Left lobe of liver (tissue), 2 donors: ENCODE results near the gene NKAIN4. TPM values are rescaled to one million over a fixed set of nuclear protein-coding genes. Genes with fewer than 3 reads are reported as not detected.

Experiments
- ATAC-seq: fragments of 200-7000 bp; cut with Tn5 transposase; one replicate; pipeline ENCODE4 v1.9.1; 2020; ENCODE audit warnings: mild to moderate bottlenecking, moderate library complexity
- DNase-seq: peaks from one replicate; pipeline ENCODE4 v3.0.0-alpha.2; 2020; ENCODE audit warnings: low spot score
- total RNA-seq: library from RNA; stranded (reverse); gene quantifications from one replicate; pipeline ENCODE4 v1.2.1, GENCODE V29; 2021
- donor health status: DM: no; HTN: no; CAD: no; lungs with moderate emphysema.
- donor health status: DM: no; HTN: yes; CAD: no.

The NKAIN4 gene
- total RNA-seq, 1 donor from 2014 or later = not detected

- no peak for ATAC-seq
- no peak for DNase-seq
Measured at GRCh38 chr20:63274381-63275228, 20.3 kb upstream of the NKAIN4 start.

GRCh38 chr20:63273635-63274380 is 19.5 kb upstream of the NKAIN4 start:
- DNase-seq (no peak), ATAC-seq (no peak)

GRCh38 chr20:63273059-63273579 is 18.9 kb upstream of the NKAIN4 start:
- no peak for DNase-seq
- no peak for ATAC-seq

DNA sequence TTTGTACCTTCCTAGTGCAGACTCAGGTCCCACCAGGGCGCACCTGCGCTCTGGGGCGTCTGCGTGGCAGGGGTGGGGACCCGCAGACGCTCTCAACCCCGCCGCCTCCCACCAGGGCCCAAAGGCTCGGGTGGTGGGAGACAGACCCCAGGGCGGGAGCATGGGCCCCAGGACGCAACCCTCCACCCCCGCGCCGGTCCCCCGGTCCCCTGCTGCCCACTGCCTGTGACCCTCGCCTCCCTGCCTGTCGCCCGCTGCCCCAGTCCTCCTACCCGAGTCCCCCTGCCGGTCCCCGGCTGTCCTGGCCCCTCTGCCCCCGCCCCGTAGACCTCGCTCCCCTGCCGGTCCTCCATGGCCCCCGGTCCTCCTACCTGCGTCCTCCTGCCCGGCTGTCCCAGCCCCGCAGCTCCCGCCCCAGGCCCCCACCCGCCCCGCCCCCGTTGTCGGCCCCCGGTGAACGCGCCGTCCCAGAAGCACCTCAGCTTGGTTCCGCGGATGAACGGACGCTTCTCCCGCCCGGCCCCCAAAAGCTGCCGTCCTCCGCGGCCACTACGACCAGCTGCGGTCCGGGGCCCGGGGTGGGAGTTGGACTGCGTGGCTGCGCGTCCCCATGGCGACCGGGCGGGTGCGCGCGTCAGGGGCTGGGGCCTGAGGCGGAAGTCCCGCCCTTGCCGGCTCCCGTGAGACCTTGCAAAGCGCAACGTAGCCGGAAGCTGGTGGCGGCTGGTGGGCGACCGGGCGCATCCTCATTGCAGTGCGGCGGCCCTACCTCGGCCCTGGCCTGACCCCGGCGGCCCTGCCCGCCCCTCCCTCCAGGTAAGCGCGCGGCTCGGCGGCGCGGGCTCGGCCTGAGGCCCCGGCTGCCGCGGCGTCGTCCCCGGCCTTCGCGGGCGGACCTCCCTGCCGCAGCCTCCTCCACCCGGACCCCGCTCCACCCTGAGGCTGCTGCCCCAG is 18.1 kb upstream of the NKAIN4 start, which contains the start of gene ARFGAP1:
Gene ARFGAP1, plus strand, starts transcription at position 709 of the 954 bp plus-strand sequence. CDS start 2,768 bp downstream, outside the sequence.
- peak; percentile 87 for DNase-seq
- peak; percentile 97 for ATAC-seq

DNA sequence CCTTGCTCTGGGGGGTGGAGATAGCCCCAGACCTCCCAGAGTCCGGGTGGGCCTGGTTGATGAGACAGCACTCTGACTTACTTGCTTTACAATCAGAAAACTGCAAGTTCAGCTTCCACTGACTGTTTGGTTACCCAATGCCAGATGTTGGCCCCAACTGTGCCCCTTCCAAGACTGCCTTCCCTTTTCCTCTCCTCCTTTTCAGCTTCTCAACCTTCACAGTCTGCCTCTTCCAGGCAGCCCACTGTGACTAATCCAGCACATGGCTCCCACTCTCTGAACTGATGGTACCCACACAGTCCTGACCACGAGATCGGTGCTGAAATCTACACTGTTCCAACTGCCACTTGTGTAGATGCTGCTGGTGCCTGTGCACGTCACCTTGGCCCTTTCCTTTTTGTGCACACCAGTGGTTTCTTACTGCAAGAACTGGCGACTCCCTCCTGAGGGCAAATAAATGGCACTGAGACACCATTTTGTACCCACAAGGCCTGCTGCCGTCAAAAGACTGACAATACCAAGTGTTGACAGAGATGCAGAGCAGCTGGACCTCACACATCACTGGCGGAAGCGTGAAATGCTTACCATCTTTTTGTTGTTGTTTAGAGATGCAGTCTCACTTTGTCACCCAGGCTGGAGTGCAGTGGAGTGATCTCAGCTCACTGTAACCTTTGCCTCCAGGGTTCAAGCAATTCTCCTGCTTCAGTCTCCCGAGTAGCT is 16.5 kb upstream of the NKAIN4 start:
- ATAC-seq = no peak
- no peak for DNase-seq

GRCh38 chr20:63269724-63270123 is 15.5 kb upstream of the NKAIN4 start:
- ATAC-seq (no peak), DNase-seq (no peak)

DNA sequence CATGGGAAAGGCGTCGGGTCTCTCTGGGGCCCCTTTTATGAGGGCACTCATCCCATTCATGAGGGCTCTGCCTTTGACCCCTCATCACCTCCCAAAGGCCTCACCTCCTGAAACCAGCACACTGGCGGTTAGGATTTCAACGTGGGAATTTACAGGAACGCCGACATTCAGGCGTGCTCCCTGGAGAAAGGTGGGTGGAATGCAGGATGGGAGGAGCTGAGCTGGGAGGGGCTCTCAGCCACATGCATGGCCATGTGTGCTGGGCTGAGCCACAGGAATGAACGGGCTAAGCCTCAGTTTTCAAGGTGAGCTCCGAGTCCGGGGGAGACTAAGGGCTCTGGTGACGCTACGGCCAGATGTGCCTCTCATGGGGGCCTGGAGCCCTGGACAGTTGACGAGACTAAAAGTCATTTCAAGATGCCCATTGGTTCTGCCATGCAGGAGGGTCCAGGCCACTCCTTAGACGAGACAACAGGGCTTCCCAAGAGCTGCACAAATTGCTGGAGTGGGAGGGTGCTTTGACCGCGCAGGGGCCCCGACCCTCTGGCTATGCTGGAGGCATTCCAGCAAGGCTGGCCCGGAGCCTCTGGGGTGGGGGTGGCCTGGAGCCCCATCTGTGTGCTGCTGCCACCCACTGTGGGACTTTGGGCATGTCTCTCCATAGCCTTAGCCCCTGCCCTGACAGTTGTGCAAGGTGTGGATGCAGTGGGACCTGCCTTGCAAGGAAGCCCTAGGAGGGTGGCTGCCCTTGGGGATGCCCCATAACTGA is 14.6 kb upstream of the NKAIN4 start:
- no peak for ATAC-seq

DNA sequence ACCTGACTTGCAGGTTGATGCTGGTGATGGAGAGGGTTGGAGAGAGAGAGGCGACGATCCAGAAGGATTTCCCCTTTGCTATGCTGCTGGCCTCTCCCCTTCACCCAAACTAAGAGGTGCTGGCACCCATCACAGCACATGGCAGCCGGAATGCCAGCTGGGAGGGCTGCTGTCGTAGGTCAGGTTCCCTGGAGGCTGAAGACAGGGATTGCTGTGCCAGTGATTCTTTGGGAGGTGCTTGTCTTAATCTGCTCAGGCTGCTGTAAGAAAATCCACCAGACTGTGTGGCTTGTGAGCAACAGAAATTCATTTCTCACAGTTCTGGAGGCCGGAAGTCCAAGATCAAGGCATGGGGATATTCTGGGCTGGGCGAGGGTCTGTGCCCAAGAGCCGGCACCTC is 14.0 kb upstream of the NKAIN4 start:
- no peak for ATAC-seq
- no peak for DNase-seq

More for the DNA sequence above, 14.6 kb upstream of the NKAIN4 start:
- DNase-seq = no peak

DNA sequence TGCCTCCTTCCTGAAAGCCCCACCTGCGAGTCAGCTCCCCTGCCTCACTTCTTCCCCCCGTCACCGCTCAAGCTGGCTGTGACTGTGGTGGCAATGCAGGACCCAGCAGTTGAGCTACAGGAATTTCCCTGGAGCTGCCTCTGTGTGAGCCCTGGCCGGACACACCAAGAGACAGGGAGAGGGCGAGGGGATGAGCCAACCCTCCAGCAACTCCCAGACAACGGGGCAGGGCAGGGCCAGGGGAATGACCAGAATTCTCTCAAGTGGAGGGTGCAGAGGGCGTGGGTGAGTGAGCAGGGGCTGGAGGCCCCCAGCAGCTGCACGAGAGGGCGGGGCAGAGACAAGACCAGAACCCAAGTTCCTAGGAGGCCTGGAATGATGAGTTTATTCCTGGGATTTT is 13.4 kb upstream of the NKAIN4 start:
- DNase-seq (no peak), ATAC-seq (no peak)

GRCh38 chr20:63265891-63266515 is 11.7 kb upstream of the NKAIN4 start:
- DNase-seq (no peak), ATAC-seq (no peak)

GRCh38 chr20:63264519-63264918 is 10.3 kb upstream of the NKAIN4 start:
- DNase-seq (no peak), ATAC-seq (no peak)

DNA sequence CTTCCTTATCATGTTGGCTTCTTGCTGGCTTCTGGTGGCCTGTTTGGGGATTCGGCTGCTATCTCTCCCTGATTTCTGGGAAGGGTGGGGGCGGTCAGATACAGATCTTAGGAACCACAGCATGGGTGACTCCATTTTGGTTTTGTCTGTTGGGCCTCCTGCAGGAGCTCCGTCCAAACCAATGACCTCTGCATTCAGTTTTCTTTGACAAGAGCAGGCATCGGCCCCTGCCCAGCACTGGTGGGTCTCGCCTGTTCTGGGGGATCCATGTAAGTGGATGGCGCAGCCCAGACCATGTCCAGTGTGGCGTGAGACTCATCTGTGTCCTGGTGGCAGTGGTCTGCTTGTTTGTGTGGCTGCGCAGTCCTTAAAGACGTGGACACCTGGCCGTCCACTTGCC is 9.7 kb upstream of the NKAIN4 start:
- DNase-seq (no peak), ATAC-seq (no peak)

DNA sequence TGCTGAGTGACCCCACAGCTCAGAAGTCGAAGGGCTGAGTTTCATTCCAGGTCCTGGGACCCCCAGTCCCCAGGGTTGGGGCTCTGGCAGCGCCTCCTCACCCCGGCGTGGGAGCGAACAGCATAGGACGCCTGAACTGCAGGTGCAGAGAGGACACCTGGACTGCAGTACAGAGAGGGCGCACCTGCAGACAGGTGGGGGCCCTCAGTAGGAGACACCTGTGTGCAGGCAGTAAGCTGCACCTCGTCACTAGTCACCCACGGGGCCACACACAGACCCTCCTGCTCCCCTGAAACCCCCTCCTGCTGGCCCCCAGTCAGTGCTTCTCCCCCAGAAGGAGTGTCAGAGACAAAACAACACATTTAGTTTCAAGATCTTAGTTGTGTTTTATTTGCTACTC is 8.6 kb upstream of the NKAIN4 start:
- DNase-seq (no peak), ATAC-seq (no peak)

DNA sequence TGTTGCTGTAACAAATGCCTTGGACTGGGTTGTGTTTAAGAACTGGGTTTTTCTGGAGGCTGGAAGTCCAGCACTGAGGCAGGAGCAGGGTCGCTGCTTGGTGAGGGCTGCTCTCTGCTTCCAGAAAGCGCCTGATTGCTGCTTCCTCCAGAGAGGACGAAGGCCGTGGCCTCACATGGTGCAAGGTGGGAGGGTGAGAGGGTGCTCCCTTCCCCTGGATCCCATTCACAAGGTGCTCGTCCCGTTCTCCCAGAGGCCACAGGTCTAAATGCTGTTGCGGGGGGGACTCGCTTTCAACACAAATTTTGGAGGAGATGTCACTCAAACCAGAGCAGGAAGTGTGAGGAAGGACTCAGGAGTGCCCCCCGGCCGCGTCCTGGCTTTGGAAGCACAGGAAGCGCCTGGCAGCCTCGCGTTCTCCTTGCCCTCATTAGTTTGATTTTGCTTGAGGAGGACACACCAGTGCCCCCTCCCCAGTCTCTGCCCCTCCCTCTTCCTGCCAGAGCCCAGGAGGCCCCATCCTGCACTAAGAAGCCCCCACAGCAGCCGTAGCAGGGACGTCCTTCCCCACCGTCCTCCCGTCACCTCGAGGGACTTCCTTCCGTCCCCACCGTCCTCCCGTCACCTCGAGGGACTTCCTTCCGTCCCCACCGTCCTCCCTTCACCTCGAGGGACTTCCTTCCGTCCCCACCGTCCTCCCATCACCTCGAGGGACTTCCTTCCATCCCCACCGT is 7.7 kb upstream of the NKAIN4 start:
- DNase-seq (no peak), ATAC-seq (no peak)

- ATAC-seq (no peak), DNase-seq (no peak)
Measured at GRCh38 chr20:63261060-63261794, 7.0 kb upstream of the NKAIN4 start.

GRCh38 chr20:63260521-63260920 is 6.3 kb upstream of the NKAIN4 start:
- ATAC-seq (no peak), DNase-seq (no peak)

- ATAC-seq (no peak), DNase-seq (no peak)
Measured at GRCh38 chr20:63259734-63260460, 5.6 kb upstream of the NKAIN4 start.
